ENCODE data around the gene CCDC146.

DNA sequence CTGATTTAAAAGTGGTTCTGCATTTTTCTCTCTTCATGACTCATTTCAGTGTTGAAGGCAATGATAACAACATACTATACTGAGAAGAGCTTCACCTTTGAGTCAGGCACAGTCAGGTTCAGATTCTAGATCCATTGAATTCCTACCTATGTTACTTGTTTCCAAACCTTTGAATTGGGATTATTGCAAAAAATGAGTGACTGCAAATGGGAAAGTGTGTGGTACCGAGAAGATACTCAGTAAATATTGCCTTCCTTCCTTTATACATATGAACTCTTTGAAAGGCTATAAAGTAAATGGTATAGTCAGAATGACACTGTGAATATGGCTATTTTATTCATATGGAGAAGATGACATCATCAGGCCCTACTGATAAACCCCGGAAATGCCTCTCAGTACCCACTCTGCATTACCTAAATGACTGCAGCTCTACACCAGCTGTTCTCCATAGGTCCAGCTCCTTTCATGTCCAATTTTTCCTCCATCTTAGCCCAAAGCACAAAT is 143.9 kb downstream of the CCDC146 start:
- TF ChIP-seq, protein P1, sequence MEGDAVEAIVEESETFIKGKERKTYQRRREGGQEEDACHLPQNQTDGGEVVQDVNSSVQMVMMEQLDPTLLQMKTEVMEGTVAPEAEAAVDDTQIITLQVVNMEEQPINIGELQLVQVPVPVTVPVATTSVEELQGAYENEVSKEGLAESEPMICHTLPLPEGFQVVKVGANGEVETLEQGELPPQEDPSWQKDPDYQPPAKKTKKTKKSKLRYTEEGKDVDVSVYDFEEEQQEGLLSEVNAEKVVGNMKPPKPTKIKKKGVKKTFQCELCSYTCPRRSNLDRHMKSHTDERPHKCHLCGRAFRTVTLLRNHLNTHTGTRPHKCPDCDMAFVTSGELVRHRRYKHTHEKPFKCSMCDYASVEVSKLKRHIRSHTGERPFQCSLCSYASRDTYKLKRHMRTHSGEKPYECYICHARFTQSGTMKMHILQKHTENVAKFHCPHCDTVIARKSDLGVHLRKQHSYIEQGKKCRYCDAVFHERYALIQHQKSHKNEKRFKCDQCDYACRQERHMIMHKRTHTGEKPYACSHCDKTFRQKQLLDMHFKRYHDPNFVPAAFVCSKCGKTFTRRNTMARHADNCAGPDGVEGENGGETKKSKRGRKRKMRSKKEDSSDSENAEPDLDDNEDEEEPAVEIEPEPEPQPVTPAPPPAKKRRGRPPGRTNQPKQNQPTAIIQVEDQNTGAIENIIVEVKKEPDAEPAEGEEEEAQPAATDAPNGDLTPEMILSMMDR (conservative IDR thresholded peaks at IDR 0.05; ENCODE audit: low read depth, low read length), result no peak
- TF ChIP-seq EZH2phosphoT487 (IDR thresholded peaks at IDR 0.05; ENCODE audit: borderline replicate concordance, low read length), result no peak
